Erythroblast (primary cell): ENCODE measurements around the gene TTC22.

ENCODE experiments used
- GATA1 ChIP-seq: IDR thresholded peaks from 2 replicates; pipeline ENCODE4 v1.6.1; 2011; ENCODE audit warnings: low read depth, mild to moderate bottlenecking, control low read depth, low read length, moderate library complexity
- POLR2A ChIP-seq: IDR thresholded peaks from 2 replicates; pipeline ENCODE4 v1.6.1; 2011; ENCODE audit warnings: mild to moderate bottlenecking, low read length

- no peak for TF ChIP-seq POLR2A
- no peak for TF ChIP-seq GATA1
Measured at GRCh38 chr1:54839824-54840223, 38.7 kb upstream of the TTC22 start.
